GM21515 (cell line): ENCODE measurements around the gene MAPT.

Experiments
- ATAC-seq: cut with Tn5 transposase; IDR thresholded peaks from one replicate; pipeline ENCODE4 v1.9.1; 2021; ENCODE audit not compliant: unreplicated experiment

Gene MAPT

DNA sequence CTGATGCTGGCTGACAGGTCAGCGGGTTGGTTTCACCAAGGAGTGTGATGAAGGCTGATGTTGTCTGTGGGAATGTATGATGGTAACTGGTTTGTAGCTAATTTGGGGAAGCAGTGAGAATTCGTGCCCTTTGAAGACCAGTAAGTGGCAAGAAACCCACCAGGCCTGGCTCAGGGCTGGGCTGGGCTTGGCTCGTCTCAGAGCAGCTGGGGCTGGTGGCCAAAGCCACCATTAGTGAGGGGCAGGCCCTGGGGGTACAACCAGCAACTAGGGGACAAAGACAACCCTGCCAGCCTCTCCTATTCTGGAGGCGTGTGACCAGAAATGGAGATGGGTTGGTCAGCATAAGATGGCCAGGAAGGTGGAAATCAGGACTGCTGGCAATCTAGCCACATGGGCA, 91.7 kb downstream of the MAPT start:
- no peak for ATAC-seq

DNA sequence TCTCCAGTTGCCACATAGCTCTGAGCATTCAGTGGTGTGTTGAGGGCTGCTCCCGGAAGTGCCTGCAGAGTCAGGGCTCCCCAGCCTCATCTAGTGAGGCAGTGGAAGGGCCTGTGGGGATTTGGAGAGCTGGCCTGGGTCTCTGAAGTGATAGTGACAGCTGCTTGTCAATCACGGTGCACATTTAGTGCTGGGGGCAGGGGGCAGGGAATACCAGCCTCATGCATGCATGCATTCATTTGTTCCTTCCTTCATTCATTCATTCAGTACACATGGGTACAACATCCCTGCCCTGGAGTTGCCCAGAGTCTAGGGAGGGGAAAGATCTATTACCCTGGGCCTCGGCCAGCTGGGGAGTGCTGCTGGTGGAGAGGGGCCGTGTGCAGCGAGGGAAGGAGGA, 93.4 kb downstream of the MAPT start:
- ATAC-seq: no peak

DNA sequence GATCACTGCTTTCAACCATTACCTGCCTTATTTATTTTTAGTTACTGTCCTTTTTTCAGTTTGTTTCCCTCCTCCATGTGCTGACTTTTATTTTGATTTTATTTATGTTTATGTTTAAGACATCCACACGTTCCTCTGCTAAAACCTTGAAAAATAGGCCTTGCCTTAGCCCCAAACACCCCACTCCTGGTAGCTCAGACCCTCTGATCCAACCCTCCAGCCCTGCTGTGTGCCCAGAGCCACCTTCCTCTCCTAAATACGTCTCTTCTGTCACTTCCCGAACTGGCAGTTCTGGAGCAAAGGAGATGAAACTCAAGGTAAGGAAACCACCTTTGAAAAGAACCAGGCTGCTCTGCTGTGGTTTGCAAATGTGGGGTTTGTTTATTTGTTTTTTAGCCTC, 95.4 kb downstream of the MAPT start:
- ATAC-seq: no peak

DNA sequence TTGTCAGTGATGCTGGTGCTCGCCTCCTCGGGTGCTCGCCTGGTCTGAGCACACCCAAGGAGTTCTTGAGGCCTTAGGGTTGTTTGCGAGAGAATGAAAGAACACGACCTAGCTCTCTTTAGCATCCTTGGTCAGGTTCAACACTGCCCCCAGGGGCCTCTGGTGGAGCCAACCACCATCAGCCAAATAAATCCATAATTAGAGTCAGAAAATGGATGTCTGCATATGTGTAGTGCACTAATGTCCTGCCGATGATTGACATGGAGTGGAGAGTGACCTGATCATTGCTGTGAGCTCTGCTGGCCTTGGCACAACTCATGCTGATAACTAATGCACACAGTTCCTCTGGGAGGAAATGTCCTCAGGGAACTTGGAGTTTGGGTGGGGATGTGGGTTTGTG, 96.5 kb downstream of the MAPT start:
- ATAC-seq: no peak

DNA sequence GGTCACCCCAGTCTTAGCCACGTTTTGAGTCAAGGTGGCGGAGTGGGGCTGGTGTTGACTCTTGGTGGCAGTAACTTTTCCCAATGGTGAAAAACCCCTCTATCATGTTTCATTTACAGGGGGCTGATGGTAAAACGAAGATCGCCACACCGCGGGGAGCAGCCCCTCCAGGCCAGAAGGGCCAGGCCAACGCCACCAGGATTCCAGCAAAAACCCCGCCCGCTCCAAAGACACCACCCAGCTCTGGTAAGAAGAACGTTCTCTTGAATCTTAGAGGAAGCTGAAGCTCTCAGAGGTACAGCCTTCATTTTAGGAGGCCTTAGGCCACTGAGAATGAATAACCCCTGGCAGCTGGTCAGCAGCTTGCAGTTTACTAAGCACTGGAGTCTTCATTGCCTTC, 97.0 kb downstream of the MAPT start:
- no peak for ATAC-seq

DNA sequence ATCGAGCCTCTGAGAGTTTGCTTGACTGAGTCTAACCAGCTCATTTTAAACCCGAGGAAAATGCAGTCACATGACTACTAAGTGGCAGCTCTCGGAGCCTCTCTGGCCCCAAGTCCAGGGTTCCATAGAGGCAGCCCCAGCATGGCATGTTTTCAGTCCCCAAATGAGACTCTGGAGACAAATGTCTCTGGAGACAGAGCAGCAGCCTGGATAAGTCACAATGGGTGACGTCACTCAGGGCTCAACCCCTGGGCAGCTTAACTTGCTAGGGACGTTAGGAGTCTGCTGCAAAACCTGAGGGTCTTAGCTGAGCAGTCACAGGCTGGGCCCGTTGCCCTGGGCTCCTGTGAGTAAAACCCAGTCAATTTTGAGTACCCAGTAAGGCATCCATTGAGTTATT, 97.8 kb downstream of the MAPT start:
- ATAC-seq: no peak

DNA sequence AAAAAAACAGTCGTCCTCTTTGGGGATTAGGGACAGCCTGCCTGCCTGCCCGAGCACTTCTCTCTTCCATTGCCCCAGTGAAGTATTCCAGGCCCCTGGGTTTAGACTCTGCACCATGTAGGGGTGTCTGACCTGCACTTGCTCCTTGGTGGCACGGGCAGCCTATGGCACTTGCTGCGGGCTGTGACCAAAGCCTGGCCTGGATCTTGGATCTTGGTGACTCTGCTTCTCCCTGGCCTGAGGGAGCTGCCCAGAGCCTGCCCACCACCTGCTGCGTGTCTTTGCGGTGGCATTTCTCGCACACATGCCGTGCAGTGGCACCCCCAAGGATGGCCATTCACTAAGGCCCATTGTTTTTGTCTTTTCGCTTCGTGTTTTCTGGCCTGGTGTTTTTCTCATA, 98.5 kb downstream of the MAPT start:
- no peak for ATAC-seq

DNA sequence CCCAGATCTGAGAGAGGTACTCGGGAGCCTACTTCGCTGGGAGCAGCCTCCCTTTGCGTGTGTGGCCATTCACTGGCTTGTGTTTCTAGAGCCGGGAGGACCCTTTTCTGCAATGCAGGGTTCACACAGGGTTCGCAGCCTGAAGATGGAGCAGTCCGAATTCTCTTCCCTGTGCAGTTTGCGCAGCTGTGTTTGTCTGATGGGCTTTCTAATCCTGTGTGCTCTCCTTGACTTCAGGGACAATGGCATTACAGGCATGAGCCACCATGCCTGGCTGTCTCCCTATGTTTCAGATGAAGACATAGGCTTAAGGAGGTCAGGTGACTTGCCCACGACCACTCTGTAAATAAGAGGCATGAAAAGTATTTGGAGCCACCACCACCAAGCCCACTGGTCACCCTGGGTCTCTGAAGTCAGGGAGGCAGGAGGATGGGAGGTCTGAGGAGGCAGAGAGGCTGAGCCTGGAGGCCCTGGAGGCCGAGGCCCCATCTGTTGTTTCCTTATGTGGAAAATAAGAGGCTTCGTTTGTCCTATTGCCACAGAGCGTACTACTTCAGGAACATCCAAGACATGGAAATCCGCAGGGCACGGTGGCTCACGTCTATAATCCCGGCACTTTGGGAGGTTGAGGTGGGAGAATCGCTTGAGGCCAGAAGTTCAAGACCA, 99.7 kb downstream of the MAPT start:
- no peak for ATAC-seq

DNA sequence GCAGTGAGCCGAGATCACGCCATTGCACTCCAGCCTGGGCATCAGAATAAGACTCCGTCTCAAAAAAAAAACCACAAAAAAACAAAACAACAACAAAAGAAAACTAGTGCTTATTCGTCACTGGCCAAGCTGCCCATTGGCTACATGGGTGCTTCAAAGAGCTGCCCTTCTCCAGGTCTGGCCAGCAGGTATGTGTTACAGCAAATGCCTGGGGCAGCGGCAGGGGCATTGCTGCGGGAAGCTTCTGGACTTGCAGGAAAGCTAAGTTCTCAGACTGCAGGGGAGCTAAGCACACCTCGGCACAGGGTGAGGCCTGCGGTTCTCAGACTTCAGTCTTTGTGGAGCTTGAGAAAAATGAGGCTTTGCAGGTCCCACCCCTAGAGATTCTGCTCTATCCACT, 100.6 kb downstream of the MAPT start:
- no peak for ATAC-seq

DNA sequence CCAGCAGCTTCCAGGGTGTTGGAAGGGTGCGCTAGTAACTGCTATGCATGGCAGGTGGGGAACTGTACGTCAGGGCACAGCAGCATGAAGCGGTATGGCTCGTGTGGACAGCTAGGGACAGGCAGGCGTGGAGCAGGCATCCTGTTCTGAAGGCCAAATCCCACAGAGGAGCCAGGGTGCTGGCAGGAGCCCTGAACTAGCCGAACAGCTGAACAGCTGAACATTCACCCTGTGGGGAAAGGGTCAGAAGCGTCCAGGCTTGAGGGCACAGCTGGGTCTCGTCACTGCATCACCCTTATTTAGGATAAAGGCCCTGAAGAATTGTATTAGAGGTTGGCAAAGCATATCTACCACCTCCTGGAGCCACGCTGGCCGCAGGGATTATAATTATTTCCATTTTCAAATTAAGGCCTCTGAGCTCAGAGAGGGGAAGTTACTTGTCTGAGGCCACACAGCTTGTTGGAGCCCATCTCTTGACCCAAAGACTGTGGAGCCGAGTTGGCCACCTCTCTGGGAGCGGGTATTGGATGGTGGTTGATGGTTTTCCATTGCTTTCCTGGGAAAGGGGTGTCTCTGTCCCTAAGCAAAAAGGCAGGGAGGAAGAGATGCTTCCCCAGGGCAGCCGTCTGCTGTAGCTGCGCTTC, 101.4 kb downstream of the MAPT start:
- no peak for ATAC-seq

DNA sequence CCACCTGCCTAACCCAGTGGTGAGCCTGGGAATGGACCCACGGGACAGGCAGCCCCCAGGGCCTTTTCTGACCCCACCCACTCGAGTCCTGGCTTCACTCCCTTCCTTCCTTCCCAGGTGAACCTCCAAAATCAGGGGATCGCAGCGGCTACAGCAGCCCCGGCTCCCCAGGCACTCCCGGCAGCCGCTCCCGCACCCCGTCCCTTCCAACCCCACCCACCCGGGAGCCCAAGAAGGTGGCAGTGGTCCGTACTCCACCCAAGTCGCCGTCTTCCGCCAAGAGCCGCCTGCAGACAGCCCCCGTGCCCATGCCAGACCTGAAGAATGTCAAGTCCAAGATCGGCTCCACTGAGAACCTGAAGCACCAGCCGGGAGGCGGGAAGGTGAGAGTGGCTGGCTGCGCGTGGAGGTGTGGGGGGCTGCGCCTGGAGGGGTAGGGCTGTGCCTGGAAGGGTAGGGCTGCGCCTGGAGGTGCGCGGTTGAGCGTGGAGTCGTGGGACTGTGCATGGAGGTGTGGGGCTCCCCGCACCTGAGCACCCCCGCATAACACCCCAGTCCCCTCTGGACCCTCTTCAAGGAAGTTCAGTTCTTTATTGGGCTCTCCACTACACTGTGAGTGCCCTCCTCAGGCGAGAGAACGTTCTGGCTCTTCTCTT, 102.1 kb downstream of the MAPT start:
- ATAC-seq: no peak

DNA sequence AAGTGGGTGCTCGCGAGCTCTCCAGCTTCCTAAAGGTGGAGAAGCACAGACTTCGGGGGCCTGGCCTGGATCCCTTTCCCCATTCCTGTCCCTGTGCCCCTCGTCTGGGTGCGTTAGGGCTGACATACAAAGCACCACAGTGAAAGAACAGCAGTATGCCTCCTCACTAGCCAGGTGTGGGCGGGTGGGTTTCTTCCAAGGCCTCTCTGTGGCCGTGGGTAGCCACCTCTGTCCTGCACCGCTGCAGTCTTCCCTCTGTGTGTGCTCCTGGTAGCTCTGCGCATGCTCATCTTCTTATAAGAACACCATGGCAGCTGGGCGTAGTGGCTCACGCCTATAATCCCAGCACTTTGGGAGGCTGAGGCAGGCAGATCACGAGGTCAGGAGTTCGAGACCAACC, 102.8 kb downstream of the MAPT start:
- ATAC-seq: no peak

DNA sequence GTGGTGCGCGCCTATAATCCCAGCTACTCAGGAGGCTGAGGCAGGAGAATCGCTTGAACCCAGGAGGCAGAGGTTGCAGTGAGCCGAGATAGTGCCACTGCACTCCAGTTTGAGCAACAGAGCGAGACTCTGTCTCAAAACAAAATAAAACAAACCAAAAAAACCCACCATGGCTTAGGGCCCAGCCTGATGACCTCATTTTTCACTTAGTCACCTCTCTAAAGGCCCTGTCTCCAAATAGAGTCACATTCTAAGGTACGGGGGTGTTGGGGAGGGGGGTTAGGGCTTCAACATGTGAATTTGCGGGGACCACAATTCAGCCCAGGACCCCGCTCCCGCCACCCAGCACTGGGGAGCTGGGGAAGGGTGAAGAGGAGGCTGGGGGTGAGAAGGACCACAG, 103.3 kb downstream of the MAPT start:
- no peak for ATAC-seq

DNA sequence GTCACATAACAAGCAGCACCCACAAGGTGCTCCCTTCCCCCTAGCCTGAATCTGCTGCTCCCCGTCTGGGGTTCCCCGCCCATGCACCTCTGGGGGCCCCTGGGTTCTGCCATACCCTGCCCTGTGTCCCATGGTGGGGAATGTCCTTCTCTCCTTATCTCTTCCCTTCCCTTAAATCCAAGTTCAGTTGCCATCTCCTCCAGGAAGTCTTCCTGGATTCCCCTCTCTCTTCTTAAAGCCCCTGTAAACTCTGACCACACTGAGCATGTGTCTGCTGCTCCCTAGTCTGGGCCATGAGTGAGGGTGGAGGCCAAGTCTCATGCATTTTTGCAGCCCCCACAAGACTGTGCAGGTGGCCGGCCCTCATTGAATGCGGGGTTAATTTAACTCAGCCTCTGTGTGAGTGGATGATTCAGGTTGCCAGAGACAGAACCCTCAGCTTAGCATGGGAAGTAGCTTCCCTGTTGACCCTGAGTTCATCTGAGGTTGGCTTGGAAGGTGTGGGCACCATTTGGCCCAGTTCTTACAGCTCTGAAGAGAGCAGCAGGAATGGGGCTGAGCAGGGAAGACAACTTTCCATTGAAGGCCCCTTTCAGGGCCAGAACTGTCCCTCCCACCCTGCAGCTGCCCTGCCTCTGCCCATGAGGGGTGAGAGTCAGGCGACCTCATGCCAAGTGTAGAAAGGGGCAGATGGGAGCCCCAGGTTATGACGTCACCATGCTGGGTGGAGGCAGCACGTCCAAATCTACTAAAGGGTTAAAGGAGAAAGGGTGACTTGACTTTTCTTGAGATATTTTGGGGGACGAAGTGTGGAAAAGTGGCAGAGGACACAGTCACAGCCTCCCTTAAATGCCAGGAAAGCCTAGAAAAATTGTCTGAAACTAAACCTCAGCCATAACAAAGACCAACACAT, 104.9 kb downstream of the MAPT start, which contains the start of gene STH:
TSS of gene STH (plus strand) at position 264 of the 913 bp plus-strand sequence. CDS start at position 294, 30 bp downstream.
- ATAC-seq: no peak

DNA sequence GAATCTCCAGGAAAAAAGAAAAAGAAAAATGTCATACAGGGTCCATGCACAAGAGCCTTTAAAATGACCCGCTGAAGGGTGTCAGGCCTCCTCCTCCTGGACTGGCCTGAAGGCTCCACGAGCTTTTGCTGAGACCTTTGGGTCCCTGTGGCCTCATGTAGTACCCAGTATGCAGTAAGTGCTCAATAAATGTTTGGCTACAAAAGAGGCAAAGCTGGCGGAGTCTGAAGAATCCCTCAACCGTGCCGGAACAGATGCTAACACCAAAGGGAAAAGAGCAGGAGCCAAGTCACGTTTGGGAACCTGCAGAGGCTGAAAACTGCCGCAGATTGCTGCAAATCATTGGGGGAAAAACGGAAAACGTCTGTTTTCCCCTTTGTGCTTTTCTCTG, 105.5 kb downstream of the MAPT start:
- ATAC-seq: no peak

DNA sequence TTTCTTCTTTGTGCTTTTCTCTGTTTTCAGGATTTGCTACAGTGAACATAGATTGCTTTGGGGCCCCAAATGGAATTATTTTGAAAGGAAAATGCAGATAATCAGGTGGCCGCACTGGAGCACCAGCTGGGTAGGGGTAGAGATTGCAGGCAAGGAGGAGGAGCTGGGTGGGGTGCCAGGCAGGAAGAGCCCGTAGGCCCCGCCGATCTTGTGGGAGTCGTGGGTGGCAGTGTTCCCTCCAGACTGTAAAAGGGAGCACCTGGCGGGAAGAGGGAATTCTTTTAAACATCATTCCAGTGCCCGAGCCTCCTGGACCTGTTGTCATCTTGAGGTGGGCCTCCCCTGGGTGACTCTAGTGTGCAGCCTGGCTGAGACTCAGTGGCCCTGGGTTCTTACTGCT, 105.9 kb downstream of the MAPT start:
- ATAC-seq: no peak

DNA sequence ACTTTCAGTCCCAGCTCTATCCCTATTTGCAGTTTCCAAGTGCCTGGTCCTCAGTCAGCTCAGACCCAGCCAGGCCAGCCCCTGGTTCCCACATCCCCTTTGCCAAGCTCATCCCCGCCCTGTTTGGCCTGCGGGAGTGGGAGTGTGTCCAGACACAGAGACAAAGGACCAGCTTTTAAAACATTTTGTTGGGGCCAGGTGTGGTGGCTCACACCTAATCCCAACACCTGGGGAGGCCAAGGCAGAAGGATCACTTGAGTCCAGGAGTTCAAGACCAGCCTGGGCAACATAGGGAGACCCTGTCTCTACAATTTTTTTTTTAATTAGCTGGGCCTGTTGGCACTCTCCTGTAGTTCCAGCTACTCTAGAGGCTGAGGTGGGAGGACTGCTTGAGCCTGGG, 106.4 kb downstream of the MAPT start:
- no peak for ATAC-seq

DNA sequence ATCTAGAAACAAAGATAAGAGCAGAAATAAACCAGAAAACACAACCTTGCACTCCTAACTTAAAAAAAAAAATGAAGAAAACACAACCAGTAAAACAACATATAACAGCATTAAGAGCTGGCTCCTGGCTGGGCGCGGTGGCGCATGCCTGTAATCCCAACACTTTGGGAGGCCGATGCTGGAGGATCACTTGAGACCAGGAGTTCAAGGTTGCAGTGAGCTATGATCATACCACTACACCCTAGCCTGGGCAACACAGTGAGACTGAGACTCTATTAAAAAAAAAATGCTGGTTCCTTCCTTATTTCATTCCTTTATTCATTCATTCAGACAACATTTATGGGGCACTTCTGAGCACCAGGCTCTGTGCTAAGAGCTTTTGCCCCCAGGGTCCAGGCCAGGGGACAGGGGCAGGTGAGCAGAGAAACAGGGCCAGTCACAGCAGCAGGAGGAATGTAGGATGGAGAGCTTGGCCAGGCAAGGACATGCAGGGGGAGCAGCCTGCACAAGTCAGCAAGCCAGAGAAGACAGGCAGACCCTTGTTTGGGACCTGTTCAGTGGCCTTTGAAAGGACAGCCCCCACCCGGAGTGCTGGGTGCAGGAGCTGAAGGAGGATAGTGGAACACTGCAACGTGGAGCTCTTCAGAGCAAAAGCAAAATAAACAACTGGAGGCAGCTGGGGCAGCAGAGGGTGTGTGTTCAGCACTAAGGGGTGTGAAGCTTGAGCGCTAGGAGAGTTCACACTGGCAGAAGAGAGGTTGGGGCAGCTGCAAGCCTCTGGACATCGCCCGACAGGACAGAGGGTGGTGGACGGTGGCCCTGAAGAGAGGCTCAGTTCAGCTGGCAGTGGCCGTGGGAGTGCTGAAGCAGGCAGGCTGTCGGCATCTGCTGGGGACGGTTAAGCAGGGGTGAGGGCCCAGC, 107.3 kb downstream of the MAPT start:
- ATAC-seq: no peak

DNA sequence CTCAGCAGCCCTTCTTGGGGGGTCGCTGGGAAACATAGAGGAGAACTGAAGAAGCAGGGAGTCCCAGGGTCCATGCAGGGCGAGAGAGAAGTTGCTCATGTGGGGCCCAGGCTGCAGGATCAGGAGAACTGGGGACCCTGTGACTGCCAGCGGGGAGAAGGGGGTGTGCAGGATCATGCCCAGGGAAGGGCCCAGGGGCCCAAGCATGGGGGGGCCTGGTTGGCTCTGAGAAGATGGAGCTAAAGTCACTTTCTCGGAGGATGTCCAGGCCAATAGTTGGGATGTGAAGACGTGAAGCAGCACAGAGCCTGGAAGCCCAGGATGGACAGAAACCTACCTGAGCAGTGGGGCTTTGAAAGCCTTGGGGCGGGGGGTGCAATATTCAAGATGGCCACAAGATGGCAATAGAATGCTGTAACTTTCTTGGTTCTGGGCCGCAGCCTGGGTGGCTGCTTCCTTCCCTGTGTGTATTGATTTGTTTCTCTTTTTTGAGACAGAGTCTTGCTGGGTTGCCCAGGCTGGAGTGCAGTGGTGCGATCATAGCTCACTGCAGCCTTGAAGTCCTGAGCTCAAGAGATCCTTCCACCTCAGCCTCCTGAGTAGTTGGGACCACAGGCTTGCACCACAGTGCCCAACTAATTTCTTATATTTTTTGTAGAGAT, 108.1 kb downstream of the MAPT start:
- ATAC-seq: no peak

DNA sequence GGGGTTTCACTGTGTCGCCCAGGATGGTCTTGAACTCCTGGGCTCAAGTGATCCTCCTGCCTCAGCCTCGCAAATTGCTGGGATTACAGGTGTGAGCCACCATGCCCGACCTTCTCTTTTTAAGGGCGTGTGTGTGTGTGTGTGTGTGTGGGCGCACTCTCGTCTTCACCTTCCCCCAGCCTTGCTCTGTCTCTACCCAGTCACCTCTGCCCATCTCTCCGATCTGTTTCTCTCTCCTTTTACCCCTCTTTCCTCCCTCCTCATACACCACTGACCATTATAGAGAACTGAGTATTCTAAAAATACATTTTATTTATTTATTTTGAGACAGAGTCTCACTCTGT, 108.6 kb downstream of the MAPT start:
- ATAC-seq: no peak
